Mammary epithelial cell (primary cell): ENCODE data around the gene EVC2.

Experiments
- EZH2 ChIP-seq: IDR thresholded peaks from 2 replicates; pipeline ENCODE4 v1.6.1; 2012; ENCODE audit warnings: low read length, inconsistent platforms, borderline replicate concordance
- TF ChIP-seq, protein P1 (sequence below), 2 donors: IDR thresholded peaks in 1 of 2; conservative IDR thresholded peaks in 1 of 2; 2 replicates each; pipeline ENCODE4 v1.5.1; 2011 to 2012; ENCODE audit warnings: inconsistent platforms in 2 of 2, low read length in 2 of 2, mild to moderate bottlenecking in 2 of 2, control low read depth in 1 of 2, low read depth in 1 of 2; ENCODE audit not compliant: insufficient read depth in 1 of 2; ENCODE audit errors: extremely low read depth in 1 of 2

DNA sequence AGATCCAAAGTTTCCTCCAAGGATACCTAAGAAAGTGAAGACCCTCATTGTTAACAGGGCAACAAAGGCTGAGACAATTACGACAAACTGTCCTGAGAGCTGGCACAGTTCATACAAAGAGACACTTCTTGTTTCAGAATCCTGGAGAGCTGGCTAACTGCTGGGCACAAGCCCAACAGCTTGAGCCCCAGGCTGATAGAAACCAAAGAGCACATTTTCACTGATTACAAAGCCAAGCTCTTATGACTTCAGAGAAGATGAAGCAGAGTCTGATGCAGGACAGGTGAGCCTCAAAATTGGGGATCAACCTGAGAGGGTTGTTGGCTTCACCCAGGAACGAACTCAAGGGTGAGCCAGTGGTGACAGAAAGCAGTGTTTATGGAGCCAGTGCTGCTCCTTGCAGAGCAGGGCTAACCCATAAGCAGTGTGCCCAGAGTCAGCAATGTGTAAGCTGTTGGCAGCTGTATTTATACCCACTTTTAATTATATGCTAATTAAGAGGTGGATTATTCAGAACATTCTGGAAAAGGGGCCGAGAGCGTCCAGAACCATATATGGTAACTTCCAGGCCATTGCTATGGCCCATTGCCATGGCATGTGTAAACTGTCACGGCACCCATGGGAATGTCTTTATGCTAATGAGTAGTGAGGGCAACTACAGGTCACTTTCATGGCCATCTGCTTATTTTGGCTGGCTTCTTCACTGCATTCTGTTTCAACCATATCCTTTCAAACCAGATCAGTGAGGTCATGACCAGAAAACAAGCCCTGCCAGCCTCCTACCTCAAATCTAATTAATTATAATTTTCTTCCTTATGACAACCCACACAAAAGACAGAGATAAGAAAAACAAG is 183.7 kb downstream of the EVC2 start:
- TF ChIP-seq, protein P1, sequence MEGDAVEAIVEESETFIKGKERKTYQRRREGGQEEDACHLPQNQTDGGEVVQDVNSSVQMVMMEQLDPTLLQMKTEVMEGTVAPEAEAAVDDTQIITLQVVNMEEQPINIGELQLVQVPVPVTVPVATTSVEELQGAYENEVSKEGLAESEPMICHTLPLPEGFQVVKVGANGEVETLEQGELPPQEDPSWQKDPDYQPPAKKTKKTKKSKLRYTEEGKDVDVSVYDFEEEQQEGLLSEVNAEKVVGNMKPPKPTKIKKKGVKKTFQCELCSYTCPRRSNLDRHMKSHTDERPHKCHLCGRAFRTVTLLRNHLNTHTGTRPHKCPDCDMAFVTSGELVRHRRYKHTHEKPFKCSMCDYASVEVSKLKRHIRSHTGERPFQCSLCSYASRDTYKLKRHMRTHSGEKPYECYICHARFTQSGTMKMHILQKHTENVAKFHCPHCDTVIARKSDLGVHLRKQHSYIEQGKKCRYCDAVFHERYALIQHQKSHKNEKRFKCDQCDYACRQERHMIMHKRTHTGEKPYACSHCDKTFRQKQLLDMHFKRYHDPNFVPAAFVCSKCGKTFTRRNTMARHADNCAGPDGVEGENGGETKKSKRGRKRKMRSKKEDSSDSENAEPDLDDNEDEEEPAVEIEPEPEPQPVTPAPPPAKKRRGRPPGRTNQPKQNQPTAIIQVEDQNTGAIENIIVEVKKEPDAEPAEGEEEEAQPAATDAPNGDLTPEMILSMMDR (conservative IDR thresholded peaks at IDR 0.05 in 1 of 2, IDR thresholded peaks at IDR 0.05 in 1 of 2; ENCODE audit: extremely low read depth in 1 of 2, insufficient read depth in 1 of 2, low read depth in 1 of 2, low read length in 2 of 2) = no peak
- TF ChIP-seq EZH2 = no peak
